Sigmoid colon (tissue), 7 donors: Measurements from ENCODE around the gene ITPR2. TPM values are rescaled to one million over a fixed set of nuclear protein-coding genes. Genes with fewer than 3 reads are reported as not detected.

Experiments
- DNase-seq: peaks from one replicate; pipeline ENCODE4 v3.0.0-alpha.2; 2019
- H3K27ac ChIP-seq, 4 donors: fragments of 200-600 bp; sonication (generic); one replicate each; pipeline ENCODE4 v1.5.1; 2016 to 2019; ENCODE audit warnings: mild to moderate bottlenecking in 1 of 4
- H3K27me3 ChIP-seq, 3 donors: fragments of 200-600 bp; sonication (generic); one replicate each; pipeline ENCODE4 v1.5.1; 2019; ENCODE audit warnings: mild to moderate bottlenecking in 1 of 3
- H3K36me3 ChIP-seq, 4 donors: fragments of 200-600 bp; sonication (generic); one replicate each; pipeline ENCODE4 v1.5.1; 2016 to 2019
- H3K4me1 ChIP-seq, 4 donors: fragments of 200-600 bp; sonication (generic); one replicate each; pipeline ENCODE4 v1.5.1; 2017 to 2019
- H3K4me3 ChIP-seq, 4 donors: fragments of 200-600 bp; sonication (generic); one replicate each; pipeline ENCODE4 v1.5.1; 2017 to 2019; ENCODE audit warnings: mild to moderate bottlenecking in 2 of 4, moderate library complexity in 1 of 4
- H3K9me3 ChIP-seq, 4 donors: fragments of 200-600 bp in 3 of 4; sonication (generic) in 3 of 4; one replicate each; pipeline versions ENCODE4 v1.5.1 to v1.6.1; 2013 to 2019
- EP300 ChIP-seq, 4 donors: sonication (generic); formaldehyde crosslinking; IDR thresholded peaks; one replicate each; pipeline ENCODE4 v1.6.1; 2017; ENCODE audit warnings: antibody characterized with exemption in 4 of 4
- POLR2A ChIP-seq, 2 donors: fragments of 450-650 bp; IDR thresholded peaks; one replicate each; pipeline ENCODE4 v1.6.1; 2016; ENCODE audit warnings: antibody characterized with exemption in 2 of 2, mild to moderate bottlenecking in 2 of 2, moderate library complexity in 2 of 2
- POLR2AphosphoS5 ChIP-seq, 4 donors: sonication (generic); formaldehyde crosslinking; IDR thresholded peaks; one replicate each; pipeline ENCODE4 v1.6.1; 2017; ENCODE audit warnings: antibody characterized with exemption in 4 of 4
- WGBS, 2 donors: extraction: QIAGEN DNeasy Blood & Tissue Kit; methylation state at CpG; one replicate each; pipeline ENCODE4 v1.1.7; 2013; 5-methylcytosine and 5-hydroxymethylcytosine counted together
- intact Hi-C: fragments of 100-400 bp; cut with DNase I; formaldehyde crosslinking; loops from one replicate; pipeline ENCODE4 v1.15.1; 2023
- polyA plus RNA-seq, 3 donors: library from polyadenylated mRNA; stranded (reverse); fragments of 200-250 nt; gene quantifications; one replicate each; pipeline ENCODE4 v1.2.3, GENCODE V29; 2013
- total RNA-seq, 4 donors: library from RNA; depleted of rRNA; stranded (reverse); fragments of >200 nt; gene quantifications; one replicate each; pipeline ENCODE4 v1.1.0, GENCODE V29; 2016
- TF ChIP-seq, protein P1 (sequence below), 4 experiments: fragments of 450-650 bp in 3 of 4; fragments of 200-600 bp in 1 of 4; IDR thresholded peaks; one replicate each; pipeline ENCODE4 v1.5.1; 2016 to 2019; ENCODE audit warnings: antibody characterized with exemption in 4 of 4, mild to moderate bottlenecking in 3 of 4, moderate library complexity in 2 of 4
- donor health status: healthy with polysubstance abuse.
- donor health status: Bipolar disorder and iron deficiency.
- donor health status: healthy.

The ITPR2 gene
- total and polyA plus RNA-seq, 7 donors, result 1.4 to 78.1 (median 58.9) TPM

GRCh38 chr12:26358651-26359050 lies 474.3 kb downstream of the ITPR2 start:
- Histone ChIP-seq H3K4me3 (no peak overlapping the region), H3K27ac (no peak overlapping the region), H3K36me3 (no peaks in the 10 kb centered on the region), H3K4me1 (no peaks in the 10 kb centered on the region), H3K9me3 (no peaks in the 10 kb centered on the region), H3K27me3 (no peaks in the 10 kb centered on the region)
- DNase-seq, result no peak
- no peak for TF ChIP-seq POLR2A (IDR thresholded peaks at IDR 0.05)
- TF ChIP-seq POLR2AphosphoS5 (IDR thresholded peaks at IDR 0.05), result no peak
- TF ChIP-seq, protein P1, sequence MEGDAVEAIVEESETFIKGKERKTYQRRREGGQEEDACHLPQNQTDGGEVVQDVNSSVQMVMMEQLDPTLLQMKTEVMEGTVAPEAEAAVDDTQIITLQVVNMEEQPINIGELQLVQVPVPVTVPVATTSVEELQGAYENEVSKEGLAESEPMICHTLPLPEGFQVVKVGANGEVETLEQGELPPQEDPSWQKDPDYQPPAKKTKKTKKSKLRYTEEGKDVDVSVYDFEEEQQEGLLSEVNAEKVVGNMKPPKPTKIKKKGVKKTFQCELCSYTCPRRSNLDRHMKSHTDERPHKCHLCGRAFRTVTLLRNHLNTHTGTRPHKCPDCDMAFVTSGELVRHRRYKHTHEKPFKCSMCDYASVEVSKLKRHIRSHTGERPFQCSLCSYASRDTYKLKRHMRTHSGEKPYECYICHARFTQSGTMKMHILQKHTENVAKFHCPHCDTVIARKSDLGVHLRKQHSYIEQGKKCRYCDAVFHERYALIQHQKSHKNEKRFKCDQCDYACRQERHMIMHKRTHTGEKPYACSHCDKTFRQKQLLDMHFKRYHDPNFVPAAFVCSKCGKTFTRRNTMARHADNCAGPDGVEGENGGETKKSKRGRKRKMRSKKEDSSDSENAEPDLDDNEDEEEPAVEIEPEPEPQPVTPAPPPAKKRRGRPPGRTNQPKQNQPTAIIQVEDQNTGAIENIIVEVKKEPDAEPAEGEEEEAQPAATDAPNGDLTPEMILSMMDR (IDR thresholded peaks at IDR 0.05), result no peak
- TF ChIP-seq EP300 (IDR thresholded peaks at IDR 0.05), result no peak
- intact Hi-C loops, result no loop called here

- Histone ChIP-seq H3K27me3 (no peaks in the 10 kb centered on the region), H3K4me3 (no peak overlapping the region), H3K4me1 (no peaks in the 10 kb centered on the region), H3K36me3 (no peaks in the 10 kb centered on the region), H3K27ac (no peak overlapping the region), H3K9me3 (no peaks in the 10 kb centered on the region)
- TF ChIP-seq EP300 (IDR thresholded peaks at IDR 0.05) (no peak), POLR2AphosphoS5 (IDR thresholded peaks at IDR 0.05) (no peak), POLR2A (IDR thresholded peaks at IDR 0.05) (no peak)
- TF ChIP-seq, protein P1 (IDR thresholded peaks at IDR 0.05), result no peak
- intact Hi-C loops, result no loop called here
- 97 to 98% methylated on average over 1 of the region's 1 CpG for WGBS, 2 donors
- no peak for DNase-seq
Measured at GRCh38 chr12:26347300-26347699, 485.7 kb downstream of the ITPR2 start.

DNA sequence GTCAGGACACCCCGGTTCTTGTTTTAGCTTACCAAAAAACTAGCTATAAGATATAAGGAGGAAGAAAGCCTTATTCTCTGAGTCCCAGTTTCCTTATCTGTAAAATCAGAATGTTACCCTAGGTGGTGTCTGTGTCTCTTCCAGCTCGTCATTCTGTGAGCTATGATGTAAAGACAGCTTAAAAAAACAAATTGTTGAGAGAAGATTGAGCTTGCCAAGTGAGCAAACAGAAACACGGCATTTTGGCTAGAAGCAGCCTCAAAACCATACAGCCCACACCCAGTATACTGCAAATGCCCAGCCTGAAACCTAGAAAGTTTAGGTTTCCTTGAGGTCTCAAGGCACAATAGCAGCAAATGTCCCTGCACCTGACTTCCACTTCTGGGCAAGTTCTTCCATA lies 486.3 kb downstream of the ITPR2 start:
- Histone ChIP-seq H3K4me1 (no peaks in the 10 kb centered on the region), H3K36me3 (no peaks in the 10 kb centered on the region), H3K9me3 (no peaks in the 10 kb centered on the region), H3K27me3 (no peaks in the 10 kb centered on the region), H3K4me3 (no peak overlapping the region), H3K27ac (no peak overlapping the region)
- TF ChIP-seq POLR2AphosphoS5 (IDR thresholded peaks at IDR 0.05), result no peak
- TF ChIP-seq EP300 (IDR thresholded peaks at IDR 0.05), result no peak
- no peak for TF ChIP-seq POLR2A (IDR thresholded peaks at IDR 0.05)
- TF ChIP-seq, protein P1 (IDR thresholded peaks at IDR 0.05), result no peak
- intact Hi-C loops, result no loop called here
- DNase-seq, result no peak
- WGBS, 2 donors, result 38 to 62% methylated on average over 3 of the region's 3 CpGs

GRCh38 chr12:26345471-26346003 lies 487.5 kb downstream of the ITPR2 start:
- H3K4me3 ChIP-seq, result no peak overlapping the region
- no peak overlapping the region for H3K27ac ChIP-seq
- DNase-seq, result no peak
- TF ChIP-seq POLR2AphosphoS5 (IDR thresholded peaks at IDR 0.05) (no peak), POLR2A (IDR thresholded peaks at IDR 0.05) (no peak), EP300 (IDR thresholded peaks at IDR 0.05) (no peak)
- TF ChIP-seq, protein P1 (IDR thresholded peaks at IDR 0.05), result no peak
- WGBS, 2 donors, result 65 to 84% methylated on average over 2 of the region's 2 CpGs
- H3K36me3 ChIP-seq, result peaks cover 0 to 3% (median 0%) of the 10 kb centered on the region in 4 donors
- H3K27me3 ChIP-seq, result no peaks in the 10 kb centered on the region
- H3K9me3 ChIP-seq, result no peaks in the 10 kb centered on the region
- H3K4me1 ChIP-seq, result no peaks in the 10 kb centered on the region
- intact Hi-C loops, result no loop called here

DNA sequence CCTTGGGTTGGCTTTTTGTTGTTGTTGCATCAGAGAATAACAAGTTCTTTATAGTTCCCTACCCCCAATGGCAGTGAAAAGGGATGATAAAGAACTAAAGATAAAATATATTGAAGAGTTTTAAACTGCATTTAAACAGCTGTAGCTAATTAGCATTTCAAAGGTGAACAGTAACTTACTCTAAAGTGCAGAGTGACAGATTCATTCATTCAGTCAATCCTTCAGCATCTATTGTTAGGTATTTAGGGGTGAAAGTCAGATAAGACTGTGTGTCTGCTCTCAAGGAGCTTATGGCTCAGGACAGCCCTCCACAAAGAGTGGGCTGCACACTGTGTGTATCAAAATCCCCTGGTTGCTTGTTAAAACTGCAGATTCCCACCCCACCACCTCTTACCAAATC lies 491.5 kb downstream of the ITPR2 start:
- no peak for TF ChIP-seq POLR2AphosphoS5 (IDR thresholded peaks at IDR 0.05)
- TF ChIP-seq, protein P1 (IDR thresholded peaks at IDR 0.05), result no peak
- H3K27me3 ChIP-seq, result no peaks in the 10 kb centered on the region
- intact Hi-C loops, result no loop called here
- no peaks in the 10 kb centered on the region for H3K9me3 ChIP-seq
- peaks cover 0 to 27% (median 2%) of the 10 kb centered on the region in 4 donors for H3K36me3 ChIP-seq
- no peak overlapping the region for H3K27ac ChIP-seq
- H3K4me3 ChIP-seq, result no peak overlapping the region
- no peaks in the 10 kb centered on the region for H3K4me1 ChIP-seq
- no peak for DNase-seq
